Stimulated activated CD8-positive, alpha-beta memory T cell treated with anti-CD3 and anti-CD28 coated beads, Interleukin-15, amount 100 ng/mL, for 24 hours (primary cell): ENCODE data around the gene VASH2.
A peak's percentile ranks its signal among the peaks of the same experiment; 100 is the strongest.
"Not testable (repeated sequence)": the region's sequence is repeated elsewhere in the genome, so short reads cannot be mapped to it uniquely, and the experiment has no call there.

Experiments used
- DNase-seq: peaks from one replicate; pipeline ENCODE4 v3.0.0-alpha.2; 2020; ENCODE audit warnings: low read depth

Gene VASH2

GRCh38 chr1:212981025-212981495 lies 30.7 kb downstream of the VASH2 start:
- no peak for DNase-seq

- DNase-seq, result no peak
Observed at GRCh38 chr1:212981571-212982328, 31.4 kb downstream of the VASH2 start.

- DNase-seq, result no peak
Observed at GRCh38 chr1:212982430-212983152, 32.2 kb downstream of the VASH2 start.

GRCh38 chr1:212983482-212983881 lies 33.1 kb downstream of the VASH2 start:
- no peak for DNase-seq

- DNase-seq, result no peak
Observed at GRCh38 chr1:212984522-212985291, 34.4 kb downstream of the VASH2 start.

GRCh38 chr1:212986551-212986950 lies 36.2 kb downstream of the VASH2 start:
- DNase-seq, result no peak

GRCh38 chr1:212987702-212988322 lies 37.5 kb downstream of the VASH2 start:
- no peak for DNase-seq

GRCh38 chr1:212990276-212990675 lies 39.9 kb downstream of the VASH2 start:
- DNase-seq, result no peak

- not testable (repeated sequence) for DNase-seq
Observed at GRCh38 chr1:212993960-212994359, 43.6 kb downstream of the VASH2 start.

GRCh38 chr1:212994926-212995325 lies 44.6 kb downstream of the VASH2 start:
- DNase-seq, result no peak

GRCh38 chr1:213003256-213003655 lies 52.9 kb downstream of the VASH2 start:
- DNase-seq, result no peak

GRCh38 chr1:213008564-213008963 lies 58.2 kb downstream of the VASH2 start:
- DNase-seq, result no peak

GRCh38 chr1:213014642-213015041 lies 64.3 kb downstream of the VASH2 start:
- no peak for DNase-seq

- DNase-seq, result peak; percentile 86
Observed at GRCh38 chr1:213015099-213016050, 65.0 kb downstream of the VASH2 start, which contains the start of gene ANGEL2. ANGEL2 (minus strand) TSS chr1:213015867; CDS start chr1:213015671, 196 bp downstream.

GRCh38 chr1:213017447-213018273 lies 67.3 kb downstream of the VASH2 start:
- DNase-seq, result no peak

GRCh38 chr1:213019450-213019849 lies 69.1 kb downstream of the VASH2 start:
- no peak for DNase-seq

- no peak for DNase-seq
Observed at GRCh38 chr1:213020016-213020415, 69.7 kb downstream of the VASH2 start.

GRCh38 chr1:213027024-213027423 lies 76.7 kb downstream of the VASH2 start:
- DNase-seq, result not testable (repeated sequence)

- no peak for DNase-seq
Observed at GRCh38 chr1:213032651-213033050, 82.3 kb downstream of the VASH2 start.

- no peak for DNase-seq
Observed at GRCh38 chr1:213034713-213035112, 84.4 kb downstream of the VASH2 start.
